HepG2 (cell line): ENCODE measurements around the gene VAPA. TPM values are rescaled to one million over a fixed set of nuclear protein-coding genes. Genes with fewer than 3 reads are reported as not detected.

Experiments used
- ATAC-seq: fragments of 200-7000 bp; cut with Tn5 transposase; 3 replicates; pipeline ENCODE4 v1.9.1; 2020; ENCODE audit warnings: mild to moderate bottlenecking, moderate library complexity
- BruUV-seq: library from RNA; stranded (reverse); fragments of 400-500 nt; replicated peaks from 2 replicates; lab custom pipeline; 2021; lab: Mats Ljungman, UMichigan
- CTCF ChIA-PET: fragments of 300-600 bp; formaldehyde crosslinking; extraction: SDS; loops from one replicate; lab custom pipeline; 2021; ENCODE audit warnings: low total read pairs, inconsistent platforms, low intra/inter-chr PET ratio; lab: Yijun Ruan, JAX
- POLR2A ChIA-PET: fragments of 350-600 bp; sonication (Branson Sonifier 250); formaldehyde crosslinking; loops from one replicate; lab custom pipeline; 2020; ENCODE audit warnings: antibody characterized with exemption, inconsistent platforms; lab: Yijun Ruan, JAX
- DNase-seq: peaks from one replicate; pipeline ENCODE4 v3.0.0-alpha.2; 2015; ENCODE audit warnings: low spot score
- FAIRE-seq: peaks from 3 replicates; lab custom pipeline; 2011; peaks lifted over from hg19 to GRCh38; lab: Jason Lieb, UNC
- H2AFZ ChIP-seq: one replicate; pipeline ENCODE4 v1.6.1; 2011; ENCODE audit warnings: low read length, inconsistent platforms
- H3K27ac ChIP-seq: fragments of 300-600 bp; 3 replicates; pipeline ENCODE4 v1.8.0; 2011; ENCODE audit warnings: mixed run types, mild to moderate bottlenecking, mixed read lengths, low read length, inconsistent platforms; ENCODE audit not compliant: insufficient read depth; ENCODE audit errors: extremely low read length
- H3K27me3 ChIP-seq, 2 experiments: fragments of 200-600 bp in 1 of 2; 2 replicates in 1 of 2; 3 replicates in 1 of 2; pipeline versions ENCODE4 v1.6.0 to v1.8.0; 2011; ENCODE audit warnings: low read length in 2 of 2, mild to moderate bottlenecking in 2 of 2, moderate library complexity in 2 of 2, inconsistent platforms in 1 of 2; ENCODE audit not compliant: insufficient read depth in 2 of 2, control insufficient read depth in 1 of 2
- H3K36me3 ChIP-seq, 2 experiments: fragments of 200-600 bp in 1 of 2; replicated peaks in 1 of 2; 2 replicates in 1 of 2; 3 replicates in 1 of 2; pipeline versions ENCODE4 v1.5.1 to v1.8.0; 2011; ENCODE audit warnings: low read length in 2 of 2, inconsistent platforms in 1 of 2; ENCODE audit not compliant: insufficient read depth in 2 of 2, control insufficient read depth in 1 of 2
- H3K4me1 ChIP-seq: 2 replicates; pipeline ENCODE4 v1.5.1; 2012; ENCODE audit warnings: low read length, inconsistent platforms; ENCODE audit not compliant: insufficient read depth
- H3K4me2 ChIP-seq: 2 replicates; pipeline ENCODE4 v1.6.0; 2011; ENCODE audit warnings: low read depth, low read length, inconsistent platforms
- H3K4me3 ChIP-seq, 3 experiments: fragments of 200-600 bp in 1 of 3; sonication (generic), shearing (Covaris generic) in 1 of 3; replicated peaks in 1 of 3; 2 replicates each; pipeline ENCODE4 v1.5.1; 2011 to 2016; ENCODE audit warnings: low read length in 3 of 3, inconsistent platforms in 2 of 3, low read depth in 2 of 3, mild to moderate bottlenecking in 2 of 3, control low read depth in 1 of 3, mixed read lengths in 1 of 3; ENCODE audit not compliant: insufficient read depth in 1 of 3
- H3K79me2 ChIP-seq: one replicate; pipeline ENCODE4 v1.6.1; 2011; ENCODE audit warnings: low read length, inconsistent platforms; ENCODE audit not compliant: insufficient read depth
- H3K9ac ChIP-seq: 2 replicates; pipeline ENCODE4 v1.6.0; 2011; ENCODE audit warnings: mild to moderate bottlenecking, low read depth, low read length, inconsistent platforms; ENCODE audit not compliant: insufficient read depth
- H3K9me3 ChIP-seq: 2 replicates; pipeline ENCODE4 v1.5.1; 2012; ENCODE audit warnings: mild to moderate bottlenecking, low read length
- H4K20me1 ChIP-seq: 2 replicates; pipeline ENCODE4 v1.6.0; 2011; ENCODE audit warnings: inconsistent platforms, mild to moderate bottlenecking, low read length, moderate library complexity; ENCODE audit not compliant: insufficient read depth
- CREB3 ChIP-seq: sonication (generic); formaldehyde crosslinking; IDR thresholded peaks from 2 replicates; pipeline ENCODE4 v1.5.0; 2020; ENCODE audit warnings: missing genetic modification reagents
- HNF1B ChIP-seq: sonication (generic); formaldehyde crosslinking; IDR thresholded peaks from 2 replicates; pipeline ENCODE4 v1.5.1; 2020; ENCODE audit warnings: mild to moderate bottlenecking, moderate library complexity, missing genetic modification reagents
- ISL2 ChIP-seq: sonication (generic); formaldehyde crosslinking; IDR thresholded peaks from 2 replicates; pipeline ENCODE4 v1.5.0; 2020; ENCODE audit warnings: missing genetic modification reagents
- MATR3 ChIP-seq: sonication (generic); formaldehyde crosslinking; IDR thresholded peaks from 2 replicates; pipeline ENCODE4 v1.4.0; 2020; ENCODE audit warnings: missing genetic modification reagents
- REST ChIP-seq, 2 experiments: IDR thresholded peaks; 2 replicates each; pipeline ENCODE4 v1.6.1; 2011 to 2012; ENCODE audit warnings: low read length in 2 of 2, borderline replicate concordance in 1 of 2, low read depth in 1 of 2, mild to moderate bottlenecking in 1 of 2, moderate library complexity in 1 of 2
- TAF1 ChIP-seq: sonication (generic); formaldehyde crosslinking; IDR thresholded peaks from 2 replicates; pipeline ENCODE4 v1.4.0; 2020; ENCODE audit warnings: missing genetic modification reagents
- XRCC5 ChIP-seq: fragments of 200-400 bp; formaldehyde crosslinking; optimal IDR thresholded peaks from 2 replicates; pipeline ENCODE3; 2017; ENCODE audit warnings: mild to moderate bottlenecking, low read length
- ZBTB46 ChIP-seq: sonication (generic); formaldehyde crosslinking; IDR thresholded peaks from 2 replicates; pipeline ENCODE4 v1.4.0; 2020; ENCODE audit warnings: mild to moderate bottlenecking, missing genetic modification reagents, borderline replicate concordance
- ZNF251 ChIP-seq: sonication (generic); formaldehyde crosslinking; IDR thresholded peaks from 2 replicates; pipeline ENCODE4 v1.9.0; 2021; ENCODE audit warnings: mild to moderate bottlenecking, missing genetic modification reagents
- ZNF292 ChIP-seq: sonication (generic); formaldehyde crosslinking; IDR thresholded peaks from 2 replicates; pipeline ENCODE4 v1.8.1; 2022; ENCODE audit warnings: mild to moderate bottlenecking, low read depth, missing genetic modification reagents, borderline replicate concordance
- ZNF510 ChIP-seq: sonication (generic); formaldehyde crosslinking; IDR thresholded peaks from 2 replicates; pipeline ENCODE4 v1.4.0; 2020; ENCODE audit warnings: low read depth, mild to moderate bottlenecking, missing genetic modification reagents
- ZNF740 ChIP-seq: sonication (generic); formaldehyde crosslinking; IDR thresholded peaks from 2 replicates; pipeline ENCODE4 v1.4.0; 2020; ENCODE audit warnings: missing genetic modification reagents
- ZNF770 ChIP-seq: sonication (generic); formaldehyde crosslinking; IDR thresholded peaks from 2 replicates; pipeline ENCODE4 v1.5.0; 2020; ENCODE audit warnings: mild to moderate bottlenecking, missing genetic modification reagents
- WGBS: methylation state at CpG from one replicate; pipeline ENCODE4 v1.1.6; 2017; ENCODE audit warnings: low lambda C conversion rate; 5-methylcytosine and 5-hydroxymethylcytosine counted together
- in situ Hi-C: cut with HindIII; loops from 2 replicates; pipeline ENCODE4 v1.10.0; 2017; ENCODE audit warnings: low pct_unique_long_range_greater_than_20kb; ENCODE audit not compliant: extremely low pct_ligation_motif_present
- intact Hi-C: fragments of 100-400 bp; cut with micrococcal nuclease; formaldehyde crosslinking; loops from one replicate; pipeline ENCODE4 v1.10.0; 2022; ENCODE audit not compliant: unreplicated experiment
- polyA plus RNA-seq, 8 experiments: library from polyadenylated mRNA; depleted of rRNA in 3 of 8; stranded (reverse) in 7 of 8; unstranded in 1 of 8; fragments of >200 nt; fragmentation: Illumina TruSeq in 4 of 8; extraction: Trizol in 4 of 8; gene quantifications; 2 replicates each; pipeline versions ENCODE4 v1.2.1 to v1.2.3, GENCODE V29; 2011 to 2016; ENCODE audit warnings: low read depth in 4 of 8, missing spikeins in 1 of 8, mixed read lengths in 1 of 8; ENCODE audit not compliant: insufficient read depth in 1 of 8
- total RNA-seq, 5 experiments: library from RNA; depleted of rRNA; stranded (reverse); fragments of >200 nt; fragmentation: Illumina TruSeq; extraction: Trizol; gene quantifications; 2 replicates each; pipeline ENCODE4 v1.2.3, GENCODE V29; 2016; ENCODE audit warnings: low read depth in 1 of 5

Gene VAPA
- total and polyA plus RNA-seq, 2 of the 13 experiments (the other 11 are each of a cell fraction or from before 2014, with no cell fraction given) = 167 to 294 TPM

GRCh38 chr18:9996094-9996493 is 82.3 kb downstream of the VAPA start:
- H3K4me2 ChIP-seq = no peak overlapping the region
- intact Hi-C loops (no loop called here), in situ Hi-C loops (no loop called here)
- ATAC-seq = no peak
- CTCF ChIA-PET = no interaction called here
- H4K20me1 ChIP-seq = no peaks in the 10 kb centered on the region
- no peak overlapping the region for H2AFZ ChIP-seq
- no peaks in the 10 kb centered on the region for H3K79me2 ChIP-seq
- no peak for FAIRE-seq
- H3K4me1 ChIP-seq = peaks cover 7% of the 10 kb centered on the region; the same call in 1 of the 2 replicates
- BruUV-seq = no TSS peak
- WGBS = 16% methylated on average over 3 of the region's 3 CpGs
- H3K36me3 ChIP-seq = no peaks in the 10 kb centered on the region
- H3K27me3 ChIP-seq = peaks cover 0 to 16% of the 10 kb centered on the region in 2 experiments; a peak in 4 of 5 replicates
- DNase-seq = no peak
- POLR2A ChIA-PET = no interaction called here
- no peak overlapping the region for H3K9ac ChIP-seq
- H3K4me3 ChIP-seq = no peak overlapping the region
- peaks cover 15% of the 10 kb centered on the region for H3K9me3 ChIP-seq
- H3K27ac ChIP-seq = no peak overlapping the region
- TF ChIP-seq ZBTB46 (CRISPR knock-in tag) (no peak), ZNF292 (CRISPR knock-in tag) (no peak), ZNF510 (no peak), ISL2 (CRISPR knock-in tag) (no peak), ZNF251 (CRISPR knock-in tag) (no peak), XRCC5 (no peak), REST (IDR thresholded peaks at IDR 0.05; ENCODE audit: borderline replicate concordance in 1 of 2, low read depth in 1 of 2, low read length in 2 of 2) (no peak), CREB3 (CRISPR knock-in tag) (no peak), ZNF740 (no peak), HNF1B (CRISPR knock-in tag) (no peak), TAF1 (CRISPR knock-in tag) (no peak), MATR3 (no peak), ZNF770 (CRISPR knock-in tag) (no peak)
